ENCODE data around the gene PRKCB. TPM values are rescaled to one million over a fixed set of nuclear protein-coding genes. Genes with fewer than 3 reads are reported as not detected.

The PRKCB gene
- total RNA-seq, 2 experiments from 2014 or later = 21.0 to 51.6 TPM

DNA sequence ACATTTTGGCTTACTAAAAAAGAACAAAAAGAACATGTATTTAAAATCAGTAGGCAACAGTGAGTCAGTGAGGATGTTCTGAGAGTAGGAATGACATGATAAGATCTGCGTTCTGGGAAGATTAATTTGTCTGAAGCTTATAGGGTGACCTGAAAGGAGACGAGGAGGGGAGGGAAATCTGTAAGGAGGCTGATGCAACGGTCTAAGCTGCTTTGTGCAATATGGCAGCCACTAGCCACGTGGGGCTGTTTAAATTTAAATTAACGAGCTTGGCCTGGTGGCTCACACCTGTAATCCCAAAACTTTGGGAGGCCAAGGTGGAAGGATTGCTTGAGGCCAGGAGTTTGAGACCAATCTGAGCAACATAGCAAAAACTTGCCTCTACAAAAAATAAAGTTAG, 238.8 kb downstream of the PRKCB start:
- H3K4me3 ChIP-seq (ENCODE audit: low read depth, low read length, poor library complexity, severe bottlenecking) = no peak overlapping the region
- no peak overlapping the region for H2AFZ ChIP-seq (ENCODE audit: low read length)
- H3K27ac ChIP-seq (ENCODE audit: low read depth, low read length, poor library complexity, severe bottlenecking) = no peak overlapping the region
- no TSS peak for BruUV-seq (replicated peaks)
- no peak overlapping the region for H3K4me2 ChIP-seq (ENCODE audit: low read length)
- no peaks in the 10 kb centered on the region for H3K9me2 ChIP-seq (ENCODE audit: insufficient read depth, low read length)
- H3K4me1 ChIP-seq (ENCODE audit: insufficient read depth, low read length, poor library complexity, severe bottlenecking) = peaks cover 53% of the 10 kb centered on the region
- intact Hi-C loops (cut with micrococcal nuclease; ENCODE audit: unreplicated experiment) = no loop called here
- ChIA-PET POLR2A (no interaction called here), CTCF (ENCODE audit: unreplicated experiment) (no interaction called here)
- H3K36me3 ChIP-seq (ENCODE audit: insufficient read depth, low read length) = no peaks in the 10 kb centered on the region
- DNase-seq (ENCODE audit: low spot score) = no peak
- H4K20me1 ChIP-seq (ENCODE audit: insufficient read depth, low read length) = no peaks in the 10 kb centered on the region
- H3K79me2 ChIP-seq (ENCODE audit: insufficient read depth, low read depth, low read length) = no peaks in the 10 kb centered on the region
- no peaks in the 10 kb centered on the region for H3K9me3 ChIP-seq (ENCODE audit: low read length)
- TF ChIP-seq CTCF (conservative IDR thresholded peaks at IDR 0.05; ENCODE audit: low read length) (no peak), EZH2phosphoT487 (IDR thresholded peaks at IDR 0.05; ENCODE audit: borderline replicate concordance, low read depth, low read length) (no peak)

- H2AFZ ChIP-seq (ENCODE audit: low read length) = peak overlapping the region; percentile 32; the same call in 1 of the 2 replicates
- peaks cover 53% of the 10 kb centered on the region for H3K4me1 ChIP-seq (ENCODE audit: insufficient read depth, low read length, poor library complexity, severe bottlenecking)
- DNase-seq (ENCODE audit: low spot score) = no peak
- POLR2A ChIA-PET = no interaction called here
- CTCF ChIA-PET (ENCODE audit: unreplicated experiment) = no interaction called here
- intact Hi-C loops (cut with micrococcal nuclease; ENCODE audit: unreplicated experiment) = no loop called here
- no peak overlapping the region for H3K4me3 ChIP-seq (ENCODE audit: low read depth, low read length, poor library complexity, severe bottlenecking)
- H3K9me3 ChIP-seq (ENCODE audit: low read length) = no peaks in the 10 kb centered on the region
- peak overlapping the region; percentile 58 for H3K4me2 ChIP-seq (ENCODE audit: low read length)
- BruUV-seq (replicated peaks) = no TSS peak
- TF ChIP-seq EZH2phosphoT487 (IDR thresholded peaks at IDR 0.05; ENCODE audit: borderline replicate concordance, low read depth, low read length) = no peak
- H3K36me3 ChIP-seq (ENCODE audit: insufficient read depth, low read length) = no peaks in the 10 kb centered on the region
- H3K27ac ChIP-seq (ENCODE audit: low read depth, low read length, poor library complexity, severe bottlenecking) = no peak overlapping the region
- no peaks in the 10 kb centered on the region for H4K20me1 ChIP-seq (ENCODE audit: insufficient read depth, low read length)
- no peaks in the 10 kb centered on the region for H3K79me2 ChIP-seq (ENCODE audit: insufficient read depth, low read depth, low read length)
- H3K9me2 ChIP-seq (ENCODE audit: insufficient read depth, low read length) = no peaks in the 10 kb centered on the region
Measured at GRCh38 chr16:24075302-24075701, 239.5 kb downstream of the PRKCB start.

- no TSS peak for BruUV-seq (replicated peaks)
- TF ChIP-seq EZH2phosphoT487 (IDR thresholded peaks at IDR 0.05; ENCODE audit: borderline replicate concordance, low read depth, low read length) (no peak), CTCF (conservative IDR thresholded peaks at IDR 0.05; ENCODE audit: low read length) (no peak)
- POLR2A ChIA-PET = no interaction called here
- peak overlapping the region; percentile 32; the same call in 1 of the 2 replicates for H2AFZ ChIP-seq (ENCODE audit: low read length)
- no peak overlapping the region for H3K27ac ChIP-seq (ENCODE audit: low read depth, low read length, poor library complexity, severe bottlenecking)
- peaks cover 50% of the 10 kb centered on the region for H3K4me1 ChIP-seq (ENCODE audit: insufficient read depth, low read length, poor library complexity, severe bottlenecking)
- no peaks in the 10 kb centered on the region for H3K9me2 ChIP-seq (ENCODE audit: insufficient read depth, low read length)
- no peaks in the 10 kb centered on the region for H3K9me3 ChIP-seq (ENCODE audit: low read length)
- peak overlapping the region; percentile 58 for H3K4me2 ChIP-seq (ENCODE audit: low read length)
- H3K4me3 ChIP-seq (ENCODE audit: low read depth, low read length, poor library complexity, severe bottlenecking) = peak overlapping the region; percentile 4
- no peaks in the 10 kb centered on the region for H3K79me2 ChIP-seq (ENCODE audit: insufficient read depth, low read depth, low read length)
- CTCF ChIA-PET (ENCODE audit: unreplicated experiment) = no interaction called here
- no peaks in the 10 kb centered on the region for H3K36me3 ChIP-seq (ENCODE audit: insufficient read depth, low read length)
- H4K20me1 ChIP-seq (ENCODE audit: insufficient read depth, low read length) = no peaks in the 10 kb centered on the region
- intact Hi-C loops (cut with micrococcal nuclease; ENCODE audit: unreplicated experiment) = no loop called here
- peak; percentile 27 for DNase-seq (ENCODE audit: low spot score)
Measured at GRCh38 chr16:24075931-24076716, 240.3 kb downstream of the PRKCB start.

Data from OCI-LY7 (cell line).